Measurements from ENCODE around the gene AK5. TPM values are rescaled to one million over a fixed set of nuclear protein-coding genes. Genes with fewer than 3 reads are reported as not detected.

AK5 gene
- total and polyA plus RNA-seq, 4 donors = 0.06 to 3.0 (median 0.15) TPM; not detected in 1

- no peaks in the 10 kb centered on the region for H3K4me1 ChIP-seq (ENCODE audit: control insufficient read depth in 5 of 5, insufficient read depth in 5 of 5, low read length in 5 of 5)
- DNase-seq = no peak
- no peak overlapping the region for H3K27ac ChIP-seq (ENCODE audit: low read depth in 1 of 2, low read length in 1 of 2)
- no peak for ATAC-seq (ENCODE audit: insufficient read depth, low FRiP score)
- H3K27me3 ChIP-seq (ENCODE audit: control insufficient read depth in 3 of 3, insufficient read depth in 3 of 3, low read length in 2 of 3) = no peaks in the 10 kb centered on the region
- no peaks in the 10 kb centered on the region for H3K36me3 ChIP-seq (ENCODE audit: control insufficient read depth in 4 of 4, insufficient read depth in 4 of 4, low read length in 4 of 4)
- H3K4me3 ChIP-seq = no peak overlapping the region
- TF ChIP-seq, protein P1, sequence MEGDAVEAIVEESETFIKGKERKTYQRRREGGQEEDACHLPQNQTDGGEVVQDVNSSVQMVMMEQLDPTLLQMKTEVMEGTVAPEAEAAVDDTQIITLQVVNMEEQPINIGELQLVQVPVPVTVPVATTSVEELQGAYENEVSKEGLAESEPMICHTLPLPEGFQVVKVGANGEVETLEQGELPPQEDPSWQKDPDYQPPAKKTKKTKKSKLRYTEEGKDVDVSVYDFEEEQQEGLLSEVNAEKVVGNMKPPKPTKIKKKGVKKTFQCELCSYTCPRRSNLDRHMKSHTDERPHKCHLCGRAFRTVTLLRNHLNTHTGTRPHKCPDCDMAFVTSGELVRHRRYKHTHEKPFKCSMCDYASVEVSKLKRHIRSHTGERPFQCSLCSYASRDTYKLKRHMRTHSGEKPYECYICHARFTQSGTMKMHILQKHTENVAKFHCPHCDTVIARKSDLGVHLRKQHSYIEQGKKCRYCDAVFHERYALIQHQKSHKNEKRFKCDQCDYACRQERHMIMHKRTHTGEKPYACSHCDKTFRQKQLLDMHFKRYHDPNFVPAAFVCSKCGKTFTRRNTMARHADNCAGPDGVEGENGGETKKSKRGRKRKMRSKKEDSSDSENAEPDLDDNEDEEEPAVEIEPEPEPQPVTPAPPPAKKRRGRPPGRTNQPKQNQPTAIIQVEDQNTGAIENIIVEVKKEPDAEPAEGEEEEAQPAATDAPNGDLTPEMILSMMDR (IDR thresholded peaks at IDR 0.05; ENCODE audit: control extremely low read depth, extremely low read depth) = no peak
- H3K9ac ChIP-seq (ENCODE audit: insufficient read depth in 1 of 2, low read length in 2 of 2) = no peak overlapping the region
- peaks cover 0 to 5% (median 0%) of the 10 kb centered on the region in 4 donors for H3K9me3 ChIP-seq (ENCODE audit: control insufficient read depth in 4 of 4, insufficient read depth in 3 of 4, low read length in 3 of 4)
- WGBS, 2 donors = 66 to 85% methylated on average over 1 of the region's 1 CpG
These were observed 16.6 kb upstream of the AK5 start for GRCh38 chr1:77265180-77265579.

DNA sequence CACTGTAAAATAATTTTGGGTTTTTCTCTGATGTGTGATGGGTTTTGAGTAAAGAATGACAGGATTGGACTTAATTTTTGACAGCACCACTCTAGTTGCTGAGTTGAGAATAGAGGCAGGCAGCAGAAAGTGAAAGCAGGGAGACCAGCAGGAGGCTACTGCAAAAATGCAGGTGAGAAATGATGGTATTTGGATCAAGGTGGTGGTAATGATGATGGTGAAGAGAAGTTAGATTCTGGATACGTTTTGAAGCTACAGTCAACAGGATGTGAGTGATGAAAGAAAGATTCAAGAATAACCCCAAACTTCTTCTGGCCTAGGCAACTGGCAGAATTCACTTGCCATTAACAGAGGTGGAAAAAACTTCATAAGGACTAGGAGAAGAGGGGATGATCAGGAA is 14.8 kb upstream of the AK5 start:
- TF ChIP-seq, protein P1 (IDR thresholded peaks at IDR 0.05; ENCODE audit: control extremely low read depth, extremely low read depth) = no peak
- Histone ChIP-seq H3K27me3 (ENCODE audit: control insufficient read depth in 3 of 3, insufficient read depth in 3 of 3, low read length in 2 of 3) (no peaks in the 10 kb centered on the region), H3K4me3 (no peak overlapping the region), H3K27ac (ENCODE audit: low read depth in 1 of 2, low read length in 1 of 2) (no peak overlapping the region), H3K4me1 (ENCODE audit: control insufficient read depth in 5 of 5, insufficient read depth in 5 of 5, low read length in 5 of 5) (no peaks in the 10 kb centered on the region), H3K9ac (ENCODE audit: insufficient read depth in 1 of 2, low read length in 2 of 2) (no peak overlapping the region), H3K9me3 (ENCODE audit: control insufficient read depth in 4 of 4, insufficient read depth in 3 of 4, low read length in 3 of 4) (peaks cover 0 to 5% (median 0%) of the 10 kb centered on the region in 4 donors), H3K36me3 (ENCODE audit: control insufficient read depth in 4 of 4, insufficient read depth in 4 of 4, low read length in 4 of 4) (no peaks in the 10 kb centered on the region)
- no peak for DNase-seq
- no peak for ATAC-seq (ENCODE audit: insufficient read depth, low FRiP score)
- WGBS, 2 donors = 24 to 31% methylated on average over 1 of the region's 1 CpG

DNA sequence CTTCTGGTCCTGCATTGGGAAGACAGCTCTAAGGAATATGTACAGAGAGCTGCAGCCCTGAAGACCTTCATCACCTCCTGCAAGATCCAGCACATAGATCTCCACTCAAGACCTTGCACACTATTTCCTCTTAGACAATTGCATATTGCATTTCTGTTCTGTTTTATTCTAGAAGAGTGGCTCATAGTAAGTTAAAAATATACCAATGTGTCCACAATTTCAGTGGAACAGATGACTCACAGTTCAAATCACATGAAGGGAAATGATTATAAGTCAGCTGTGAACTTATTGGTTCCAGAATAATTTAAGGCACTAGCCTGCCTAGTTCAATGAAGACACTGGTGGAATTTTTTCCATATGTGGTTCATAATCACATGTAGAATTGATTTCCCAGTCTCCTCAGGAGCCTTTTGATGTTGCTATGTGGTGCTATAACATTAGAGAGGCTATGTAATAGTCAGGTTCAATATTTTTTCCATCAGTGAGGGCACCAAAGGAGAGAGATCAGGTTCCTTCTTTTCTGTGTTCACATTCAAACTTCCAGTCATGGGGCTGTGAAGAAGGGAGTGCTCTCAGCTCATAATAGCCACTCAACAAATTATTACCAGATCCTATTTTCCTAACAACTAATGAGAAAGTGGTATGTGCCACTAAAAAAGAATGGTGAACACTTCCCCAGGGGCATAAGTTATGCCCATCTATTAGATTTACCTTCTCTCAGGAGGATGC is 9.8 kb upstream of the AK5 start:
- Histone ChIP-seq H3K9ac (ENCODE audit: insufficient read depth in 1 of 2, low read length in 2 of 2) (no peak overlapping the region), H3K27me3 (ENCODE audit: control insufficient read depth in 3 of 3, insufficient read depth in 3 of 3, low read length in 2 of 3) (peaks cover 0 to 5% (median 0%) of the 10 kb centered on the region in 3 donors), H3K36me3 (ENCODE audit: control insufficient read depth in 4 of 4, insufficient read depth in 4 of 4, low read length in 4 of 4) (no peaks in the 10 kb centered on the region), H3K9me3 (ENCODE audit: control insufficient read depth in 4 of 4, insufficient read depth in 3 of 4, low read length in 3 of 4) (peaks cover 0 to 2% (median 0%) of the 10 kb centered on the region in 4 donors), H3K4me3 (no peak overlapping the region), H3K27ac (ENCODE audit: low read depth in 1 of 2, low read length in 1 of 2) (no peak overlapping the region), H3K4me1 (ENCODE audit: control insufficient read depth in 5 of 5, insufficient read depth in 5 of 5, low read length in 5 of 5) (no peaks in the 10 kb centered on the region)
- no peak for DNase-seq
- no peak for ATAC-seq (ENCODE audit: insufficient read depth, low FRiP score)
- TF ChIP-seq, protein P1 (IDR thresholded peaks at IDR 0.05; ENCODE audit: control extremely low read depth, extremely low read depth) = no peak

- H3K4me3 ChIP-seq = no peak overlapping the region
- no peak overlapping the region for H3K9ac ChIP-seq (ENCODE audit: insufficient read depth in 1 of 2, low read length in 2 of 2)
- no peaks in the 10 kb centered on the region for H3K4me1 ChIP-seq (ENCODE audit: control insufficient read depth in 5 of 5, insufficient read depth in 5 of 5, low read length in 5 of 5)
- H3K9me3 ChIP-seq (ENCODE audit: control insufficient read depth in 4 of 4, insufficient read depth in 3 of 4, low read length in 3 of 4) = peaks cover 0 to 2% (median 0%) of the 10 kb centered on the region in 4 donors
- DNase-seq (no peak), ATAC-seq (ENCODE audit: insufficient read depth, low FRiP score) (no peak)
- H3K27me3 ChIP-seq (ENCODE audit: control insufficient read depth in 3 of 3, insufficient read depth in 3 of 3, low read length in 2 of 3) = peaks cover 0 to 5% (median 0%) of the 10 kb centered on the region in 3 donors
- no peak overlapping the region for H3K27ac ChIP-seq (ENCODE audit: low read depth in 1 of 2, low read length in 1 of 2)
- H3K36me3 ChIP-seq (ENCODE audit: control insufficient read depth in 4 of 4, insufficient read depth in 4 of 4, low read length in 4 of 4) = no peaks in the 10 kb centered on the region
- TF ChIP-seq, protein P1 (IDR thresholded peaks at IDR 0.05; ENCODE audit: control extremely low read depth, extremely low read depth) = no peak
These were observed 7.9 kb upstream of the AK5 start for GRCh38 chr1:77273891-77274290.

All from lung (tissue), 12 donors.